Bronchial epithelial cell (primary cell): ENCODE measurements around the gene ADRA2A. TPM values are rescaled to one million over a fixed set of nuclear protein-coding genes. Genes with fewer than 3 reads are reported as not detected.

ENCODE experiments used
- DNase-seq: peaks from one replicate; pipeline ENCODE4 v3.0.0-alpha.2; 2010; ENCODE audit warnings: low read depth
- FAIRE-seq: peaks from 2 replicates; lab custom pipeline; 2011; peaks lifted over from hg19 to GRCh38; lab: Jason Lieb, UNC
- H3K27me3 ChIP-seq: 2 replicates; pipeline ENCODE4 v1.5.1; 2011; ENCODE audit warnings: low read length; ENCODE audit not compliant: control insufficient read depth, insufficient read depth
- H3K36me3 ChIP-seq: 2 replicates; pipeline ENCODE4 v1.5.1; 2011; ENCODE audit warnings: low read length; ENCODE audit not compliant: control insufficient read depth, insufficient read depth
- H3K4me3 ChIP-seq: 2 replicates; pipeline ENCODE4 v1.5.1; 2011; ENCODE audit warnings: mild to moderate bottlenecking, low read depth, low read length, control low read depth
- CTCF ChIP-seq: IDR thresholded peaks from 2 replicates; pipeline ENCODE4 v1.5.1; 2011; ENCODE audit warnings: mild to moderate bottlenecking, moderate library complexity, low read length, control low read depth, inconsistent platforms; ENCODE audit not compliant: insufficient read depth, severe bottlenecking
- total RNA-seq: library from RNA; depleted of rRNA; stranded (reverse); fragments of >200 nt; gene quantifications from 2 replicates; pipeline ENCODE4 v1.2.1, GENCODE V29; 2014

The ADRA2A gene
- total RNA-seq, 1 donor from 2014 or later = not detected

DNA sequence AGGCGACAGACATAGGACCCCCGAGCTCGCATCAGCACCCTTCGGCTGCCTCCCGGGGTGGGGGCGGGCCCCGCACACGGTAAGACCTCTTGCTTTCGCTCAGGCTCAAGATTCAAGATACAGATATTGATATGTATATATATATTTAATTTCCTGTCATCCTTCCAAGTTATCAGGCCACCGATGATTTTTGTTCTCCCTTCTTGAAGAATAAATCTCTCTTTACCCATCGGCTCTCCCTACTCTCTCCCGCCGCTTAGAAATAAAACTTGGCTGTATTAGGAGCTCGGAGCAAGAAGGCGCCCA lies 603 bp downstream of the ADRA2A start:
- peaks cover 40% of the 10 kb centered on the region for H3K27me3 ChIP-seq
- FAIRE-seq (no peak), DNase-seq (no peak)
- no peak overlapping the region for H3K4me3 ChIP-seq
- no peak for TF ChIP-seq CTCF
- no peaks in the 10 kb centered on the region for H3K36me3 ChIP-seq

DNA sequence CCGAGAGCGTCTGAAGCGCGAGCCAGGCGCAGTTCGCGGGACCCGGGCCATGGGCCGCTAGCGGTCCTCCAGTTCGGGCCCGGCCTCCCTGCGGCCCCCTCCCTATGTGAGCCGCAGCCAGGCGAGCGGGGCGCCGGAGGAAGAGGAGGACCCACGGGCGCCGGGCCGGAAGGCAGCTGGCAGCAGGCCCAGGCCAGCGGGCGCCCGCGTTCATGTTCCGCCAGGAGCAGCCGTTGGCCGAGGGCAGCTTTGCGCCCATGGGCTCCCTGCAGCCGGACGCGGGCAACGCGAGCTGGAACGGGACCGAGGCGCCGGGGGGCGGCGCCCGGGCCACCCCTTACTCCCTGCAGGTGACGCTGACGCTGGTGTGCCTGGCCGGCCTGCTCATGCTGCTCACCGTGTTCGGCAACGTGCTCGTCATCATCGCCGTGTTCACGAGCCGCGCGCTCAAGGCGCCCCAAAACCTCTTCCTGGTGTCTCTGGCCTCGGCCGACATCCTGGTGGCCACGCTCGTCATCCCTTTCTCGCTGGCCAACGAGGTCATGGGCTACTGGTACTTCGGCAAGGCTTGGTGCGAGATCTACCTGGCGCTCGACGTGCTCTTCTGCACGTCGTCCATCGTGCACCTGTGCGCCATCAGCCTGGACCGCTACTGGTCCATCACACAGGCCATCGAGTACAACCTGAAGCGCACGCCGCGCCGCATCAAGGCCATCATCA lies 1.1 kb downstream of the ADRA2A start:
- DNase-seq (no peak), FAIRE-seq (no peak)
- Histone ChIP-seq H3K36me3 (no peaks in the 10 kb centered on the region), H3K4me3 (no peak overlapping the region), H3K27me3 (peaks cover 40% of the 10 kb centered on the region)
- no peak for TF ChIP-seq CTCF

GRCh38 chr10:111078505-111079185 lies 1.8 kb downstream of the ADRA2A start:
- DNase-seq (no peak), FAIRE-seq (no peak)
- H3K4me3 ChIP-seq = no peak overlapping the region
- no peaks in the 10 kb centered on the region for H3K36me3 ChIP-seq
- no peak for TF ChIP-seq CTCF
- peaks cover 38% of the 10 kb centered on the region for H3K27me3 ChIP-seq

GRCh38 chr10:111079241-111079760 lies 2.5 kb downstream of the ADRA2A start:
- Histone ChIP-seq H3K27me3 (peaks cover 33% of the 10 kb centered on the region), H3K4me3 (no peak overlapping the region), H3K36me3 (no peaks in the 10 kb centered on the region)
- no peak for DNase-seq
- no peak for TF ChIP-seq CTCF
- FAIRE-seq = no peak

GRCh38 chr10:111079781-111080180 lies 3.0 kb downstream of the ADRA2A start:
- FAIRE-seq = no peak
- H3K4me3 ChIP-seq = no peak overlapping the region
- H3K36me3 ChIP-seq = no peaks in the 10 kb centered on the region
- H3K27me3 ChIP-seq = peaks cover 33% of the 10 kb centered on the region
- no peak for DNase-seq
- TF ChIP-seq CTCF = no peak
